Motor neuron (in vitro differentiated cells): ENCODE results near the gene UBASH3B. TPM values are rescaled to one million over a fixed set of nuclear protein-coding genes. Genes with fewer than 3 reads are reported as not detected.
"Not testable (repeated sequence)": the region's sequence is repeated elsewhere in the genome, so short reads cannot be mapped to it uniquely, and the experiment has no call there.

Source experiments
- ATAC-seq, 8 experiments: fragments of 200-7000 bp; cut with Tn5 transposase; replicated peaks in 6 of 8; 2 replicates each; pipeline ENCODE4 v1.8.0; 2021; ENCODE audit warnings: mild to moderate bottlenecking in 8 of 8, moderate library complexity in 8 of 8
- H3K27ac ChIP-seq, 2 donors: fragments of 250-450 bp; sonication (Bioruptor Pico); 2 replicates each; pipeline ENCODE4 v1.9.0; 2021; ENCODE audit warnings: antibody characterized with exemption in 2 of 2, mild to moderate bottlenecking in 2 of 2, moderate library complexity in 1 of 2
- H3K4me1 ChIP-seq, 2 donors: fragments of 250-450 bp; sonication (Bioruptor Pico); replicated peaks in 1 of 2; 2 replicates each; pipeline ENCODE4 v1.6.1; 2021; ENCODE audit warnings: antibody characterized with exemption in 2 of 2, mild to moderate bottlenecking in 2 of 2, moderate library complexity in 1 of 2
- H3K4me3 ChIP-seq, 5 donors: fragments of 250-450 bp; sonication (Bioruptor Pico); 2 replicates each; pipeline ENCODE4 v1.9.0; 2021; ENCODE audit warnings: antibody characterized with exemption in 5 of 5, mild to moderate bottlenecking in 5 of 5, moderate library complexity in 4 of 5
- WGBS, 10 experiments: fragments of 450-650 bp; shearing (Covaris generic); methylation state at CpG; one replicate each; pipeline ENCODE4 v1.0.0; 2022; 5-methylcytosine and 5-hydroxymethylcytosine counted together
- in situ Hi-C, 9 experiments: fragments of 400-800 bp; cut with MboI; loops; one replicate each; pipeline ENCODE4 v1.15.0; 2021; ENCODE audit warnings: low sequenced_read_pairs in 9 of 9, low pct_unique_long_range_greater_than_20kb in 2 of 9; ENCODE audit not compliant: unreplicated experiment in 9 of 9
- total RNA-seq, 8 experiments: library from RNA; unstranded; fragments of 300-600 nt; gene quantifications; 2 replicates each; pipeline versions ENCODE4 v1.2.3 to v1.2.4, GENCODE V29; 2022

UBASH3B gene
- total RNA-seq, 8 experiments from 2014 or later: 0.72 to 16.5 (median 3.5) TPM

DNA sequence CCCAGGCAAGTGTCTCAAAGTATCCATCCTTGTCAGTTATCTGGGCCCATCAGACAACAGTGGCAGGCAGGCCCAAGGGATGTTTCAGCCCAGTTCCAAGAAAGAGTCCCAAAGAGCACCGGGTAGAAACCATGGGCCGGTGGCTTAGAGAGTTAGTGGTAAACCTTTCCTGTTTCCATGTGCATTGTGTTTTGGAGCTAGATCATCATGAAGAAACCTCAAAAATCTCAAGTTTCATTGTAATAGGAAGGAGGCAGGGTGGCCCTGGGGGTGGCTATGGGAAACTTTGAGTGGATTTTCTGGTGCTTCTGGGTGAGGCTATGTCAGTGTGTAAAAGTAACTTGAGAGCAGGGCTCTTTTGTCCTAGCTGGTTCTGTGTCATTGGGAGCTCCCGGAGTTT is 68.1 kb downstream of the UBASH3B start:
- ATAC-seq: no peak
- in situ Hi-C loops: no loop called here
- WGBS, 10 experiments: 88 to 100% (median 95%) methylated on average over 1 to 2 of the region's 3 CpGs; no CpG with 5 or more reads in 6 of the 10 experiments
- H3K4me1 ChIP-seq: no peaks in the 10 kb centered on the region
- H3K4me3 ChIP-seq: no peak overlapping the region
- H3K27ac ChIP-seq: no peak overlapping the region

DNA sequence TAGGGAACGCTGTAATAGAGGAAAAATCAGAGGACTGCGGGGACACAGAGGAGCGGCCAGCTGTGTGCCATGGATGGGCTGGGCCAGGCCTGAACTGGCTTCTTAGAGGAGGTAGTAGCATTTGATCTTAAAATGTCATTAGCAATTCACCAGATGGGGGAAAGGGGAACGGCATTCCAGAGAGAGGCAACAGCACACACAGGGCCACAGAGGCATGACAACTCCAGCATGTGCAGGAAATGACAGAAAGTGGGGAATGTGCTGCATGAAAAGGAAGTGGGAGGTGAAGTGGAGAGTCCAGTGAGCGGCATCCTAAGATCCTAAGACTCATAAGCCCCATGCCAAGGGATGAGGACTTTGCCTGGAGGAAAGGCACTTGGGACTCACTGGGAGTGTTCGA is 69.0 kb downstream of the UBASH3B start:
- 0 to 100% (median 71%) methylated on average over 1 to 4 of the region's 6 CpGs; no CpG with 5 or more reads in 2 of the 10 experiments for WGBS, 10 experiments
- ATAC-seq: peak in 3 of 8 experiments; percentile 8 to 19 (median 13)
- Histone ChIP-seq H3K4me3 (no peak overlapping the region), H3K27ac (no peak overlapping the region), H3K4me1 (no peaks in the 10 kb centered on the region)
- in situ Hi-C loops: no loop called here

DNA sequence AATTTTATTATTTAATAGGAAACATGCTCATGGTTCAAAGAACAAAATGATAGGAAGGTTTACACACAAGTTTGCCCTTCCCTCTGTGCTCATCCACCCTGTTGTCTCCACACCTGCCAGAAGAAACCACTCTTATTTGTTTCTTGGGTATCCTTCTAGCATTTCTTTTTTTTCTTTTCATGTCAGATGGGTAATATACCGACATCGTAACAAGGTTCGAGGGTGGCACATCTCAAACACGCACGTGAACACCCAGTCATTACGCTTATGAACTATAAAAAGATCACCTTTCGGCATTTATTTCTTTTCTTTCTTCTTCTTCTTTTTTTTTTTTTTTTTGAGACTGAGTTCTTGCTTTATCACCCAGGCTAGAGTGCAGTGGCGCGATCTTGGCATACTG is 70.5 kb downstream of the UBASH3B start:
- 80 to 100% (median 94%) methylated on average over 2 to 9 of the region's 9 CpGs for WGBS, 10 experiments
- no peak overlapping the region for H3K4me3 ChIP-seq
- ATAC-seq: no peak
- H3K27ac ChIP-seq: no peak overlapping the region
- no peaks in the 10 kb centered on the region for H3K4me1 ChIP-seq
- in situ Hi-C loops: no loop called here

DNA sequence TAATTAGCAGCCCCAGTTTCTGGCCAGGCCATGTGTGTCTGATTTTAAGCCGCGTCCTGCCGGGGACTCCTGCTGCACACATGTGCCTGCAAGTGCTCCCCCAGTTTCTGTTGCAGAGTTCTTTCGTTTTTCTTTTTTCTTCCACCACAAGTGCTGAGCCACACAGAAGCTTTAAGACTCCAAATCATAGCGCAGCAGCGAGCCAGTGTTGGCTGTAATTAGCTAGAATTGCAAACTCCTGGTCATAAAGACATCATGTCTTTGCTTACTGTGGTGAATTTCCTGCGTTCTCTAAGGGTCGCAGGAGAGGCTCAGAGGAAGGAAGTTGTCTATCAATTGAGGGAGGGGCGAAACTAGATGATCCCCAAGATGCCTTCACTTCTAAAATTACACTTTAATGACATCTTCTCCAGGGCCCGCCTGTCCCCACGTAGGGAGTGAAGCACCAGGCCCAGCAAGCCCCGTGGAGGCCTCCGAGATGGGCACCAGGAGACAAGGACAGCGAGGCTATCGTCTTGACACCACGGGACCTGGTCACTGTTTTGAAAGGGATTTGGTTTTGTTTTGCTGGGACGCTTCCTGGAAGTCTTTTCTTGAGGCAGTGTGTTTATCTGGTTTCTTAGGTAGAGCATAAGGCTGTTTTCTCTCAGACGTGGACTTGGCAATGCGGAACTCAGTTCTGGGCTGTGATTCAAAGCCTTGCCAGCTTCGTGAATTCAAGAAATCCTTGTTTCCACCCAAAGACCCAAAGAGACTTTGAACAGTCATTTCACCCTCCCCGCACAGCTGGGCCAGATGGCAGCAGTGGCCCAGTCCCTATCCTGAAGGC is 71.8 kb downstream of the UBASH3B start:
- in situ Hi-C loops: no loop called here
- 11 to 88% (median 70%) methylated on average over 2 to 10 of the region's 21 CpGs; no CpG with 5 or more reads in 2 of the 10 experiments for WGBS, 10 experiments
- Histone ChIP-seq H3K4me3 (no peak overlapping the region), H3K27ac (no peak overlapping the region), H3K4me1 (no peaks in the 10 kb centered on the region)
- ATAC-seq: peak in 2 of 8 experiments; percentile 25 to 26

DNA sequence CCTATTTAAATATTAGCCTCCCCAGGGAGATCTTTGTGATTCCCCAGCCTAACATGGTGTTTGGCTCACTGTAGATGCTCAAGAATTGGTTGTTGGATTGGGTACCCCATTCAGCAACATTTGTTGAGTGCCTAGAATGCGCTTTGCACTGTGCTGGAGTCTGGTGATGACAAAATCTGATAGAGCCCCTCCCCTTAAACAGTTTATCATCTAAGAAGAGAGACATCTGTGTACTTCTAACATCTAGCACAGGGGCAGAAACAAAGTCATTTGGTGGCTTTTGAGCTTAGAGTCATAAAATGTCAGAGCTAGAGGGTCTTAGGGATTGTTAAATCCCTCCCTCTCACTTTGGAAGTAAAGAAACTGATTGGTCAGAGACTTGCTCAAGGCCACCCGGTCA is 73.0 kb downstream of the UBASH3B start:
- no peak overlapping the region for H3K27ac ChIP-seq
- in situ Hi-C loops: no loop called here
- 50 to 100% (median 100%) methylated on average over 1 of the region's 2 CpGs; no CpG with 5 or more reads in 3 of the 10 experiments for WGBS, 10 experiments
- H3K4me1 ChIP-seq: peaks cover 0 to 5% of the 10 kb centered on the region in 2 donors
- H3K4me3 ChIP-seq: no peak overlapping the region
- ATAC-seq: no peak

DNA sequence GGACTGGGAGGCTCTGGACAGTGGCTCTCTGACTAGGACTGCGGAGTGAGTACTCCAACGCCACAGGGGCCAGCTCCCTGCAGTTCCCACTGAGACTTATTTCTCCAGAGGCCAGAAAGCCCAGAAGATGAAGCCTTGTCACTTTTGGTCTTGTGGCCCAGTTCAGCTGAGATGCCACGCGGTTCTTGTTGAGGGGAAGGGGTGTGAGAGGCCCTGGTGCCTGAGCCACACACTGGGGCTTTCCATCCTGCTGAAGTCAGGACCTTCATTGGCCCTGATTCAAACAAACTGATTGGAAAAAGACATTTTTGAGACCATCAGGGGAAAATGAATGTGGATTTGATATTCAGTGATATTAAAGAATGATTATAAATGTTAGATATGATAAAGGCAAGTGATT is 73.6 kb downstream of the UBASH3B start:
- WGBS, 10 experiments: 40 to 100% (median 93%) methylated on average over 1 to 4 of the region's 4 CpGs; no CpG with 5 or more reads in 4 of the 10 experiments
- H3K4me3 ChIP-seq: no peak overlapping the region
- in situ Hi-C loops: no loop called here
- H3K27ac ChIP-seq: no peak overlapping the region
- H3K4me1 ChIP-seq: peaks cover 0 to 7% of the 10 kb centered on the region in 2 donors
- no peak for ATAC-seq

DNA sequence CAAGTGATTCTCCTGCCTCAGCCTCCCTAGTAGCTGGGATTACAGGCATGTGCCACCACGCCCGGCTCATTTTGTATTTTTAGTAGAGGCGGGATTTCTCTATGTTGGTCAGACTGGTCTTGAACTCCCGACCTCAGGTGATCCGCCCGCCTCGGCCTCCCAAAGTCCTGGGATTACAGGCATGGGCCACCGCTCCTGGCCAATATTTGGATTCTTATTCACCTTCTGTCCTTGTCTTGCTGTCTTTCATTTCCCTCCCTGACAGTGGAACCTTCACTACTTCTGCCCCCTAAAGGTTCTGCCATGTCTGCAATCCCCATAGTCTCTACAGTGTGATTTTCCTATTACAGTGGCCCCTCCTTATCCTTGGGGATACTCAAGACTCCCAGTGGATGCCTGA is 75.2 kb downstream of the UBASH3B start:
- H3K4me3 ChIP-seq, H3K27ac ChIP-seq, in situ Hi-C loops, H3K4me1 ChIP-seq, ATAC-seq: not testable (repeated sequence)
- 80 to 100% (median 100%) methylated on average over 1 to 8 of the region's 8 CpGs; no CpG with 5 or more reads in 5 of the 10 experiments for WGBS, 10 experiments

DNA sequence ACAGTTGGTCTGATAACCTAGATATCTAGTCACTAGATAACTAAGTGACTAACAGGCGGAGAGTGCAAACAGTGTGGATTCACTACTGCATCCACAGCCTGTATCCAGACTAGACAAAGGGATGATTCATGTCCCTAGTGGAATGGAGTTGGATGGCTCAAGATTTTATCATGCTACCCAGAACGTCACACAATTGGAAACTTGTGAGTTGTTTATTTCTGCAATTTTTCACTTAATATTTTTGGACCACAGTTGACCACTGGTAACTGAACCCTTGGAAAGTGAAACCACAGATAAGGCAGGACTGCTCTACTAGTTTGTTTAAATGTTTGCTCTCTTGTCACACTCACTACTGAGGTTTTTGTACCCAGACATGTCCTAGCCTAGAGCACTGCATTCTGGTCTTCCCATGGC is 76.0 kb downstream of the UBASH3B start:
- no peak for ATAC-seq
- H3K4me3 ChIP-seq: no peak overlapping the region
- WGBS, 10 experiments: 17 to 100% (median 88%) methylated on average over 1 to 2 of the region's 2 CpGs; no CpG with 5 or more reads in 2 of the 10 experiments
- H3K4me1 ChIP-seq: peaks cover 0 to 7% of the 10 kb centered on the region in 2 donors
- in situ Hi-C loops: no loop called here
- H3K27ac ChIP-seq: no peak overlapping the region

DNA sequence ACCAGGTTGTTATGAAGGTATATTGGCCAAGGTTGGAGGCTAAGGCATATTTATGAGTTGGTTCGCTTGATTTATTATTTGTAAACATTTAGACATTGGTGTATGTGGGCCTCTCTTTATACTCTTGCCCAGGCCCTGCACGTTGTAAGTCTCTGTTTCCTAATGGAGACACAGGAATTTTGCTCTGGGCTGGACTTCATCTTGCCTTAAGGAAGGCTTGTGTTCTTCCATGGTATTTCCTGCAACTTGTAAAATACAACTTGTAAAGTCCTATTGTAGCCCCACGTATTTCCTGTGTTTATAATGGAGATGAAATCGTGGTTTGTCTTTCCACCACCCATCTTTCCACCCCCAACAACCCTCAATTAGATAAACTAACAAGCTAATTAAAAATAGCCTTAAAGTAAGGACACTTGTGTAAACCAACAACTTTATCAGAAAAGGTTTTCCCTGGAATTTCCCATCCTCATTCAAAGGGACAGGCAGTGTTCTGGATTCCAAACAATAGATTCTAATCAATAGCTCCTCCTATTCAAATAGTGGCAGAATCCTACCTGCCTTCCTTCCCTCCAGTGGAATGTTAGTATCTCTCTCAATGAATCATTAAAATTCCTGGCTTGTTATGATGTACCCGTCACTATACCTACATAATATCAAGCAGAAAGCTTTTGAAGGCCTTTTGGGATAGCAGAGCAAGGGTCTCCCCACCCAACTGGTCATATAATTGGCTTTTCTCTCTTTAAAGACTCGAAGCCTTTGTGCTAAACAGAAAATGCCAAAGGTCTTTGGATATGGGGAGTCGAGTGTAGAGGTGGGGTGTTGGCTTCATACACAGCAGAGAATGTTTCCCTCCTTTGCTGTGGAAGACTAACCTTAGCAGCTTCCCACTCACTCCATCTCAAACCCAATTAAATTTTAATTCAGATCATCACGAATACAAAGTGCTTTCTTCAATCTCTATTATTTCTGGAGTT is 77.1 kb downstream of the UBASH3B start:
- in situ Hi-C loops: no loop called here
- ATAC-seq: no peak
- Histone ChIP-seq H3K4me1 (peaks cover 0 to 7% of the 10 kb centered on the region in 2 donors), H3K27ac (no peak overlapping the region), H3K4me3 (no peak overlapping the region)
- 54 to 100% (median 69%) methylated on average over 1 to 8 of the region's 8 CpGs for WGBS, 10 experiments

DNA sequence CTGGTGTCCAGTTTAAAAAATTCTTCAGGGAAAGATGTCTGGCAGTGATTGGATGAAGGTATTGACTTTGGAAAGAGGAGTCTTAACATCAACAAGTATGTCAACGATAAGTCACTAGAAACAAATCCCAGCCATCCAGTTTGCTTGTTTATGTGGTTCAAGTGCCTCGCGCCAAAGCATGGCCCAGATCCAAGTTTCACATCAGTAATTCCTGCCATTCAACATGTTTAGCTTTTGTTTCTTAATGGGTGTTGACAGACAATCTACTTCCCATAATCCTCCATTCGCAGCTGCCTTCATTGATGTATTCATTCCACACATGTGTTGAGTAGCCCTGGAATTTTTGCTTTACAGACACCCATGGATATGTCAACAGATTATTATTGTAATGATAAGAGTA is 77.8 kb downstream of the UBASH3B start:
- ATAC-seq: peak in 5 of 8 experiments; percentile 40 to 81 (median 46)
- H3K4me1 ChIP-seq: peaks cover 0 to 7% of the 10 kb centered on the region in 2 donors
- in situ Hi-C loops: no loop called here
- no peak overlapping the region for H3K4me3 ChIP-seq
- WGBS, 10 experiments: 25 to 93% (median 79%) methylated on average over 1 to 4 of the region's 4 CpGs; no CpG with 5 or more reads in 1 of the 10 experiments
- no peak overlapping the region for H3K27ac ChIP-seq

DNA sequence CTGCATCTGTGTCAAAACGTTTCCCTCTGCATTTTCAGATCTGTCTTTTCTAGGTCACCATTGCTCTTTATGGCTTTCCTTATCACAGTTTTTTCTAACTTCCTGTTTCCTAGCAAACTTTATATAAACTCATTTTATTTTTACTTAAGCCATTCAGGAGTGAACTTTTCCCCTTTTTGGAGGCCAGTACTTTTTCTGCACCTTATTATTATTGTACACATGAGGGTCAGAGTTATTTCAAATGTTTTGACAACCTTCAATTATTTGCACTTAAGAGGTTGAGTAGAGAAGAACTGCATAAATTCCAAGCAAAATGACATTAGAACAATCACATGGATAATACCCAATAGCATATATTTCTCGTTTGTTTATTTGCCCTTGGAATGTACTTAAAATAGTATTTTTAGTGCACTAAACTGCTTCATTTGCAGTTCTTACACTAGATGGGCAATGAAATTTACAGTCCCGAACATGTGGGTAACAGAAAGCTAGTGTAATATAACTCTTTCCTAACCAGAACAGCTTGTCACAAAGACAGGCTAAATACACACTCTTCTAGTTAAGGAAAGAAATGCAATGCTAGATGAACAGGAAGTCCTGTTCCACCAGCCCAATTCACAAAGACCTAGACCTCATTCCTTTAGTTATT is 79.5 kb downstream of the UBASH3B start:
- Histone ChIP-seq H3K4me1 (peaks cover 0 to 7% of the 10 kb centered on the region in 2 donors), H3K27ac (no peak overlapping the region), H3K4me3 (no peak overlapping the region)
- WGBS, 10 experiments: 11 to 94% (median 71%) methylated on average over 1 to 3 of the region's 3 CpGs
- peak in 1 of 8 experiments; percentile 19 for ATAC-seq
- in situ Hi-C loops: no loop called here

DNA sequence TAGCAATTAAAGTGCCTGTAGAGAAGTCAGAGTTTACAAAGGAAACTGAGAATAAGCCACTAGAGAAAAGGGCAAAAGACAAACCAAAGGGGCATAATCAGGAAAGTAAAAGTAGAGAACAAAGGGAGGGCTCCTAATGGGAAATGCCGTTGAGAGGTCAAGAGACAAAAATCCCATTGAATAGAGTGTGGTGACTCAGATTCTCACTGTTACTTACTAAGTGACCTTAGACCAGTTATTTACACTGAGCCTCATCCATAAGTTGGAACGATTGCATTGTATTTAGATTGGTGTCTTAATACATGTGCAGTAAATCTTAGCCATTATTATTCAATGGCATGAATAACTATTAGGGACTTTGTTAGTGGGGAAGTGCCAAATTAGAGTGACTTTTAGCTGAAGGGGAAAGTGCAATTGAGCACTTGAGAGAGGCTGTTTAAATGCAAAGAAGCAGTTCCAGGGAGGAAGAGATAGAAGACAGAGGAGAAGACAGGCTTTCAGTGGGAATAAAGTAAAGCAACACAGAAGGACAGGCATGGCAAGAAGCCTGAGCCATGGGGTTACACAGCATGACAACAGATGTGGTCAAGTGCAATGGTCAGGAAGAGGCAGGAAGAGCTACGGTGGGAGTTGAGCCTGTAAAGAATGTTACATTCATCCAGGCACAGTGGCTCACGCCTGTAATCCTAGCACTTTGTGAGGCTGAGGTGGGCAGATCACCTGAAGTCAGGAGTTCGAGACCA is 82.6 kb downstream of the UBASH3B start:
- WGBS, 10 experiments: 0 to 81% (median 36%) methylated on average over 2 to 4 of the region's 5 CpGs
- no peak overlapping the region for H3K27ac ChIP-seq
- ATAC-seq: peak in 5 of 8 experiments; percentile 19 to 56 (median 49)
- no peak overlapping the region for H3K4me3 ChIP-seq
- in situ Hi-C loops: no loop called here
- peaks cover 12 to 15% of the 10 kb centered on the region in 2 donors for H3K4me1 ChIP-seq
